G401 (cell line): ENCODE measurements around the gene CHMP1B. TPM values are rescaled to one million over a fixed set of nuclear protein-coding genes. Genes with fewer than 3 reads are reported as not detected.

Source experiments
- DNase-seq: peaks from one replicate; pipeline ENCODE4 v3.0.0-alpha.2; 2015; ENCODE audit warnings: low spot score
- in situ Hi-C: cut with HindIII; loops from 2 replicates; pipeline ENCODE4 v1.10.0; 2016; ENCODE audit warnings: low sequenced_read_pairs, mixed read lengths
- total RNA-seq: library from RNA; depleted of rRNA; stranded (reverse); fragments of >200 nt; shearing (Covaris generic); gene quantifications from 2 replicates; pipeline ENCODE4 v1.2.3, GENCODE V29; 2014

The CHMP1B gene
- total RNA-seq, 1 experiment from 2014 or later = 38.0 TPM

DNA sequence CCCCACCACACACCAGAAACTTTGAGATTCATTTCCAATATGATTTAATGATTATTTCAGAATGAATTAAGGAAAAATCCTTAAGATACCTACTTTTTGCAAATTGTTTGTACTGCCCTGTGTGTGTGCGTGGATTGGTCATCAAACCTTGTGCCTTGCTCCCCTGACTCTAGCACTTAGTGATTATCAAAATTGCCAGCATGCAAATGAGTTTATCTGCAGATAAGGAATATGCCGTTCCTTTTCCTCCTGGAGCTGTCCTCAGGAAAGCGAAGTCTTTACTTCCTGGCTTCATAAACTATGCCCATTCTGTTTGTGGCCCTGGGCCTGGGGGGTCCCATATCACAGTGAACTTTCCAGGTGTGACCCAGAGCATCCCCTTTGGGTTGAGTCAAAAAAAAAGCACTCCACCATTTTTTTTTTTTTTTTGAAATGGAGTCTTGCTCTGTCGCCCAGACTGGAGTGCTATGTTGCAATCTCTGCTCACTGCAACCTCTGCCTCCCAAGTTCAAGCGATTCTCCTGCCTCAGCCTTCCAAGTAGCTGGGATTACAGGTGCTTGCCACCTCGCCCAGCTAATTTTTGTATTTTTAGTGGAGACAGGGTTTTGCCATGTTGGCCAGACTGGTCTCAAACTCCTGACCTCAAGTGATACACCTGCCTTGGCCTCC is 11.4 kb downstream of the CHMP1B start:
- in situ Hi-C loops = no loop called here
- DNase-seq = no peak

DNA sequence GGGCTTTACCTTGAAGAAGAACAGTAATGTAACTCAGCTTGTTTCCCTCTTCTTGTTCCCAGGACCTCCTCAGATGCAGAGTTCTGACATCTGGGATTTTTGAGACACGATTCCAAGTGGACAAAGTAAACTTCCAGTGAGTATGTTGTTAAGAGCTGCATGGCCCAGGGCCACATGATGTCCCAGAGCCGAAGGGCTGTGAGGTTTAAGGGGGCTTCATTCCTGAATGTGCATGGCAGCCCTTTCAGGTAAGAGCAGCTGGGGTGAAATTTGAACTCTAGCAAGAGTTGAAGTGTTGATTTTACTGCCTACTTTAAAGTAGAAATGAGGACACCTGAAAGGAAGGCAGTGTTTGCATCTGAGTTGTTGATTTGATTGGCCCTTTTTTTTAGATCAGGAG is 13.3 kb downstream of the CHMP1B start:
- DNase-seq = no peak
- in situ Hi-C loops = no loop called here

DNA sequence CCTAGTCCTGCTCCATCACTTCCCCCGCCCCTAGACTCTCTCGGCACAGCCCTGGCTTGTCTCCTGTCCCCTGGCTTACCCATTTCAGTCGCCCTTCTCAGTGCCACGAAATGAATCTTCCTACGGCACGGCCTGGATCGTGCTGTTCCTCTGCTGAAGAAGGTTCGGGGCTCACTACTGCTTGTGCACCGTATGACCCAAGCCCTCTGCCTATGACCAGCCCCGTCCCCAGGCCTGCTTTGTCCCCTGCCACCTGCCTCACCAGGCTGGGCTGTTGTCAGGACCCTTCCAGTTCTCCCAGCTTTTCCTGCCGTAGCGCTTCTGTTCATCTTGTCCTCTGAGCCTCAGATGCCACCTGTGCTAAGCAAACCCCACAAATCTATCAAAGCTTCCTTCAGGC is 13.9 kb downstream of the CHMP1B start:
- no peak for DNase-seq
- in situ Hi-C loops = no loop called here

DNA sequence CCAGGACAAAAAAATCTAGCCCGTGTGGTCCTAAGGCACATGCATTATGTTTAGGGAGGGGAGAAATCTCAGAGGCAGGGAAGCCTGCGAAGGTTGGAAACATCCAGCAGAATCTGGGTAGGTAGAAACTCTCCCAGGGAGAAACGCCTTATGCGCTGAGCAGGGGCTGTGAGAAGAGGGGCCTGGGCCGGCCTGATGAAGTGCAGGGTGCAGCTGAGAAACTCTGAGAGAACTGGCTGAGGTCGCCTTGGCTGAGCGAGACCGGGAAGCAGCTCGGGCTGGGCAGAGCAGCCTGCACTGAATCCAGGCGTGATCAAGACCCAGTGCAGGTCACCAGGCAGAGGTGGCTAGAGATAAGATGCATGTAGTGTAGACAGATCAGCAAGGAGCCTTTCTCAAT is 15.1 kb downstream of the CHMP1B start:
- DNase-seq = no peak
- in situ Hi-C loops = no loop called here

DNA sequence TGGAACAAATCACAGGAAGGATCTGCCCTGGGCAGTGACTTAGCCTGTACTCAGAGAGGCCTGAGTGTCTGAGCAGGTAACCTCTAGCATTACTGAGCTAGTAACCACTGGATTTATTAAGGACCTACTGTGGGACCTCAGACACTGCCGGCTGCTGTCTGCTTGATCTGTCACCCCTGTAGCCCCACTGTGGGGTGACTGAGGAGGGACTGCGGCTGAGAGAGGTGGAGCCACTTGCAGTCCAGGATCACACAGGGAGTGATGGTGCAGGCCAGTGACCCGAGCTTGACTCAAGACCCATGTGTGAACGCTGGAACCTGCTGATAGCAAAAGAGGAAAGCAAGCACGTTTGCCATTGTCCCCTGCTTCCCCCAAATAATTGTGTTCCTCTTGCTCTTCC is 15.6 kb downstream of the CHMP1B start:
- DNase-seq = no peak
- in situ Hi-C loops = no loop called here

DNA sequence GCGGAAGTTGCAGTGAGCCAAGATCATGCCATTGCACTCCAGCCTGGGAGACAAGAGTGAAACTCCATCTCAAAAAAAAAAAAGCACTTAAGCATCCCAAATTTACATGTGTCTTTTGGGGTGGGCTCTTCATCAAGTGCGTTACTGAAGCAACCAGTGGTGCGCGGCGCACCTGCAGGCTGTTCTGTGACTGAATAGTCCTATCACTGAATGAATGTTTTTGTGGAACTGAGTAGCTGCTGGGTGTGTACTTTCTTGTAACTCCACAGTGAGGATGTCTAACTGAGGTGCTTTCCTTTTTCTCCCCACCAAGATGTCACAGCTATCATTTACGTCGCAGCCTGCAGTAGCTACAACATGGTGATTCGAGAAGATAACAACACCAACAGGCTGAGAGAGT is 17.0 kb downstream of the CHMP1B start:
- no peak for DNase-seq
- in situ Hi-C loops = no loop called here

DNA sequence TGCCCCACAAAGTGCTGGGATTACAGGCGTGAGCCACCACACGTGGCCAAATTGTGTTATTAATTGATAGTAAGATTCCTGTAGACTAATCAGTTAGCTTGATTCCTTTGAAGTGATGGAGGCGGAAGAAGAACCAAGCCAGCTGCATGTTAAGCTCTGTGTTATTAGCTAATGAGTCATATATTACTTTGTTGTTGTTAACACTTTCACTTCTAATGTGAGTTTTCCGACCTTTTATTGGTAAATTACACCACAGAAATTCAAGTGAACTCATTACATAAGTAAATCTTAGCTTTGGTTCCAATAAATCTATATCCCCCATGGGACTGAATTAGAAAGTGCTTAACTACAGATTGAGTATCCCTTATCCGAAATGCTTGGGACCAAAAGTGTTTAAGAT is 20.3 kb downstream of the CHMP1B start:
- in situ Hi-C loops = no loop called here
- no peak for DNase-seq

DNA sequence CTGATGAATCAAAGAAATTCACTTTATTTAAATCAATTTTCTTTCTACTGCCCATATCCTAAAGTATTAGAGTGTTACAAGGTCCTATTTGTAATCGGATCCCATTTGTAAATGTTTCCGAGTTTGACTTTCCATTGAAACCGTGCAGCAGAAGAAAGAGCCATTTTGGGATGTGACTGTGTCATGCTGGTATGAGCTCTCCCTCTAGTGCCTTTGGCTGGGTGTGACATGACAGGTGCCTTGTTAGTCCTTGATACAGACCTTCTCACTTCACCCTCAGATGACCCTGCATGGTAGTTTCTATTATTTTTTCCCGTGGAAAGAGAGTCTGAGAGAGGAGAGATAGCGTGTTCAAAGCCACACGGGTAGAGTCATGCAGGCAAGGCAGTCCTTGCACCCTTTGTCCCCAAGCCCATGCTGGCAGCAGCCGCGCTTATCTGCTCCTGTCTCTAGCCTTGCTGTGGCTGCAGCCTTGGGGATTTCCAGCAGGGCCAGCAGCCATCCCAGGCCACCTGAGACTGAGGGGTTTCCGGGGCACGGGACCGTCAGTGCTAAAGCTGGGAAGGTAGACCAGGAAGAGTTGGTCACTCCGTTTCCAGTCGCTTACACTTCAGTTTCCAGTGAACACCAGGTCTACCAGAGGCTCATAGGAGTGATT is 21.4 kb downstream of the CHMP1B start:
- in situ Hi-C loops = no loop called here
- DNase-seq = peak; percentile 15

DNA sequence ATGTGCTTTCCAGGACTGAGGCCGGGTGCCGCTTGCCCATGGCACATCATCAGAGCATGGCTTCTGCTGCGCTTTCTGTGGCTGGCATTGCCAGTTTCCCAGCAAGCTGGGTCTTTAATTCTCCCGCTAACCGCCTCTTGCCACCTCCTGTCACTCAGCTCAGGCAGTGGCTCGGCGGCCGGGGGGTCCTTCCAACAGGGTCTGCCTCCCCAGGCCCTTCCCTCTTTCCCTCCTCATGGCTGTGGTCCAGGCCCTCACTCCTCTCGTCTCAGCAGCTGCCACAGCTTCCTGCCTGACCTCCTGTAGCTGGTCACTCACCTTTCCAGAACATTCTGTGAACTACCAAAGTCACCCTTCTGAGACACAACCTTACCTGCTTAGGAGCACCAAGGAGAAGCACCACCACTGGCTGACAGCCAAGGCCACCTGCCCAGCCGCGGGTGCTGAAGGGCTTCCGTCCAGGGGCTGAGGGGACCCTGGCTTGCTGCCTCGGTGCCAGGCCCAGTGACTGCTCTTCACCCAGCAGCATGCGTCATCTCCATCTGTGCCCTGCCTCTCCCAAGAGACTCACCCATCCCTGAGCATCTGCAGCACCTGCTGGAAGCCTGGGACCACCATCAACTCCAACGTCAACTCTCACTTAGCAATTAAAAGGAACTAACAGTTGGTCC is 22.6 kb downstream of the CHMP1B start:
- no peak for DNase-seq
- in situ Hi-C loops = no loop called here

DNA sequence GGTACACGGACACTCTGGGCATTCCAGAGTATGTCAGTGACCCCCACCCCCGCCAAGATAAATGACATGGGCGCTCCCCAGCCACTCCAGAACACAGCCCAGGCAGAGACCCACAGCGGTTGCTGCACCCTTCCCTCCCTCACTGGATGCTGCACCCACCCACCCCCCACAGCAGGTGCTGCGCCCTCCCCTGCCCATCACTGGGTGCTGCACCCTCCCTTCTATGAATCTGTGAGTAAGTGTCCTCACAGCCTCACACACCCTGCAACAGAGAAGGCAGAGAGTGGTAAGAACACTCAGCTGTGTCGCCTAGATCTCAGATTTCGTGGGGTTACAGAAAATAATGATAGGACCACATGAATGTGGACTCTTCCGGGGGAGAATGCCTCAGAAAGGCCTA is 23.5 kb downstream of the CHMP1B start:
- DNase-seq = no peak
- in situ Hi-C loops = no loop called here

DNA sequence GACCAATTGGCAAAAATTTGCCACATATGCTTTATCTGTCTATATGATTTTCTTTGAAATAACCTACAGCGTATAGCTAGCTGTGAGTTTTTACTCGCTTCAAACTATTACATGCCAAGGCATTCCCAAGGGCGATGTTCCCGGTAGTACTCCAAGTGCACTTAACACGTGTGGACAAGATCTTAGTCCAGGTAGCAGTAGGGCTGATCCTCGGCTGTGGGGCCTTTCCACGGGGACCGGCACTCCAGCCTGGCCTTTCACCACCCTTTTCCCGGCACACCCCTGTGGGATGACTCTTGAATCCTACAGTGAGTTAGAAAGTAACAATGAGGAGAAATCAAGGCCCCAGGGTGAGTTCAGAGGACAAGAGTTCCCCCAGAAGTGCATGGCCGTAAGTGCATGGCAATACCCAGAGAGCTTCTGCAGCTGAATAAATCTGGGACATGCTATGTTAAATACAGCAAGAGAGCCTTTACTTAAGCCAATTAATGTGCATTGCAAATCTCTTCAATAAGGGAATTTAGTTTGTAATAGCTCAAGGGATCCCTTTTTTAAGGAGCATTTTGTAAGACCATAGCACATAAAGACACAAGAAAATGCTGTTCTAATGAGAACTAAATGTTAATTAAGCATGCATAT is 26.4 kb downstream of the CHMP1B start:
- in situ Hi-C loops = no loop called here
- no peak for DNase-seq

DNA sequence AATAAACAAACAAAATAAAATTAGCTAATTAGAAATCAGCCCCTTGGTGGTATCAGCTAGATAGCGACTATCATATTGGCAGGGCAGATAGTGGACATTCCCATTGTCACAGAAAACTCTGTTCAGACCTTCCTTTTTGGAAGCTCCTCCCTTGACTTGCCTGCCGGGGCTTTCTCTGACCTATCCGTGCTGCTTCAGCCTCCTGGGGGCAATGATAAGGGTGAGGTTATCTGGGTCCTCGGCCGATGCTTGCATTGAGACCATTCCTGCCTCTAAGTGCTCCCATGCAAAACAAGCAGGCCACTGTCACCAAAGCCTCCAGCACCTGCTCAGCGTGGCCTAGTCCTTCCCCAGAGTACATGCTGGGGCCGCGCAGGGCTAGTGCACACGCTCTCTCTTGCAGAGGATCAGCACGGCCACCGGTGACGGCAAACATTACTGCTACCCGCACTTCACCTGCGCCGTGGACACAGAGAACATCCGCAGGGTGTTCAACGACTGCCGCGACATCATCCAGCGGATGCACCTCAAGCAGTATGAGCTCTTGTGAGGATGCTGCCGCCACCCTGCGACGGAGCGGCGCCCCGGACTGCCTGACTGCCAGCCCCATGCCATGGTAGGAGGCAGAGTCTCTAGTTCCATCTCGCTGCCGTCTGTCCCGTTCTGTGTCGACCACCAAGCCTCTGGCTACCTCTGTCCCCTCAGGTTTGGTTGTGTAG is 29.5 kb downstream of the CHMP1B start:
- in situ Hi-C loops = no loop called here

DNA sequence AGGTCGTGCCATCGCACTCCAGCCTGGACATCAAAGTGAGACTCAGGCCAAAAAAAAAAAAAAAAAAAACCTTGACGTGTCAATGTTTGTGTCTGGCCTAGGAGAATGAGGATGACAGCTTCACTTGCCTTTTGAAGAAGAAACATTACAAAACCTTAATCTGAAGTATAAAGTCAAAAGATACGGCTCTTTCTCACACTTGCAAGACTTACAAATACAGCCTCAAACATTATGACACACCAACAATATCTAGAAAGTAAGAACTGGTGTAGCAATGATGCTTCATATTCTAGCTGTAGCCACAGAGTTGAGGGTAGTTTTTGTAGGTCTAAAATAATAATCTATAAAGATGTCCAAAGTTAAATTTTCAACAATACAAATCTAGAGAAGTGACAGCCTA is 31.4 kb downstream of the CHMP1B start:
- DNase-seq = no peak
- in situ Hi-C loops = no loop called here

More for the DNA sequence above, 29.5 kb downstream of the CHMP1B start:
- DNase-seq = no peak

DNA sequence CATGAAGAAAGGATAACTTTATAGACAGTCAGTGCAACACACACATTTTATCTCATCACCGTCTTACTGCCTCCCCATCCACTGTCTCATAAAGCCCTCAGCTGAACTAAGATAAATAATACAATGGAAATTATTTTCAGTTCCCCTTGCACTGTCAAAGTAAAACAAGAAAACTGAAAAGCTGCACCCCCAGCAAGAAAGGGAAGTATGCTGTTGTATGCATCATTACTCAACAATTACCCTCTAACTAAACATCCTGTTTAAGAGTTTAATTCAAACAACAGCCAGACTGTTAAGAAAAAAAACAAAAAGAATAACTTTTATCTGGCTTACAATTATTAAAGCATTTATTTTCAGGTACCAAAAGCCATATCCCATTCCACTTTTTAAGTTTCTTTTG is 31.9 kb downstream of the CHMP1B start:
- DNase-seq = no peak
- in situ Hi-C loops = no loop called here

DNA sequence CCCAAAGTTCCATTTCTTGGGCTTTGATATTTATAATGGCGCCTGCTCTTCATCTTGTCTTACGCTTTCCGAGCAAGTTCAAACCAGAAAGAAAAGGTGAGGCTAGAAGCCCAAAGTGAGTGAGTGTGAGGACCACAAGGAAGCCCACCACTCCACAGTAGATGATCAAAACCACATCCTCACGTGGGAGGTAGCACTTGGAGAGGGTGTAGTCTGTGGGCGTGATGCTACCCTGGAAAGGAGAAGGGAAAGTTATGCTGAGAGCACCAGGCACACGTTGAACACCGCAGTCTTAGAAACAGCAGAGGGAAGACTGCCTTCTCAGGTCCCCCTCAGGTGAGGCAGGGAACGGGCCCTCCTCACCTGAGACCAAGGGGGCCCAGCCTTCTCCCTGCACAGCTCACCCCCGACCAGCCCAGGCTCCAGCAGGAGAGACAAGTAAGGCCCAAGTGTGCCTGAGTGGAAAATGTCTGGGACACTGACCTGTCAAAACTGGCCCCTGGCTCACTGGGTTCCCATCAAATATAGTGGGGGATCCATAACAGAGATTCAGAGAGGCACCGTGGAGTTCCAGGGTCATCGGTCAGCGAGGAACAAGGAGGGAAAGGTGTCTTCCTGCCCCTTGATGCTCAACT is 33.3 kb downstream of the CHMP1B start:
- DNase-seq = no peak
- in situ Hi-C loops = no loop called here

DNA sequence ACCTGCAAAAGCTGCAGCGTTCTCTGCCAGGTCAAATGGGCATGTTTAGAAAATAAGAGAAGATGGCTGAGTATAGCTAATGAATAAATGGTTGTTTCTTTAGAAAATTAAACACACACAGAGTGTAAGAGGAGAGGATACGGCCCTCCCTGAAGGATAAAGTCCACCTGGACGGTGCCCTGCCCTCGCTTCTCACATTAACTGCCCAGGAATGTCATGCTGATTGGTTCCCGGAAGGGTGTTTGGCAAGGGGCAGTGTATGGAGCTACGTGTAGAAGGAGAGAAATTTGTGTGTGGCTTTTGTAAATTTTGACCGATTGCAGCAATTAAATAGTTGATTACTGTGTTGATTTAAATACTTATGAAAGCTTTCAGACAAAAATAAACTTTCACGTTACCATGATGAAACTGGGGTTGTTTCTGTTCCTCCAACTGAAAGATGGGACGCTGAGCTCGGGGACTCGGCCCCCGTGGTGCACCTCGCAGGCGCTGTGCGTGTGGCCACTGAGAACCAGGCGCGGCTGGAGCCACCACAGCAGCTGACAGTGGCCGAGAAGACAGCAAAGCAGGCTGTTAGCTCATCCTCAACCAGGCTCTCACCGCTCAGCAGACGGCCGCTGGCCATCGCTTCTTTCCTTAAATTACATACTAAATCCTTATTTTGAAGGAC is 34.2 kb downstream of the CHMP1B start:
- no peak for DNase-seq

DNA sequence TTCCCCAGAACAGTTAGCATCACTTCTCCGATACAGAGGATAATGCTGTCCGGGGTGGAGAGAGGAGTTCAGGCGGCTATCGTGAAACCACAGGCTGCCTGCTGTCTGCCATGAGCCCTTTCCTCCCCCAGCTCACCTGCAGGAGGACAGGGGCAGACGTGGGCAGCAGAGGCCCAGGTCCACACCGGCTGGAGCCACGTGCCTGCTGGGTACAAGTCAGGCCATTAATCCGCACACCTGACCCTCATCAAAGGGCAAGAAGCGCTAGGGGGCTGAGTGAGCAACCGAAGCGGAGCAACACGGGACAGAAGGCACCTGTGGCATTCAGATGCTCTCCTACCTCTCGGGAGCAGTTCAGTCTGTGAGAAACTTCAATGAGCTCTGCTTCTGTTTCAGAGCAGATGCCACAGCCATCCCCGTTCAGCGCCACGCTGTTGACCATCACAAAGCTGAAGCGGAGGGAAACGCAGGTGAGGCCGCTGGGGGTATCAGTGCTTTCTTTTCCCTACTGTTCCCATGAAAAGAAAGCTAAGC is 35.4 kb downstream of the CHMP1B start:
- no peak for DNase-seq
- in situ Hi-C loops = no loop called here

More for the DNA sequence above, 34.2 kb downstream of the CHMP1B start:
- in situ Hi-C loops = no loop called here

DNA sequence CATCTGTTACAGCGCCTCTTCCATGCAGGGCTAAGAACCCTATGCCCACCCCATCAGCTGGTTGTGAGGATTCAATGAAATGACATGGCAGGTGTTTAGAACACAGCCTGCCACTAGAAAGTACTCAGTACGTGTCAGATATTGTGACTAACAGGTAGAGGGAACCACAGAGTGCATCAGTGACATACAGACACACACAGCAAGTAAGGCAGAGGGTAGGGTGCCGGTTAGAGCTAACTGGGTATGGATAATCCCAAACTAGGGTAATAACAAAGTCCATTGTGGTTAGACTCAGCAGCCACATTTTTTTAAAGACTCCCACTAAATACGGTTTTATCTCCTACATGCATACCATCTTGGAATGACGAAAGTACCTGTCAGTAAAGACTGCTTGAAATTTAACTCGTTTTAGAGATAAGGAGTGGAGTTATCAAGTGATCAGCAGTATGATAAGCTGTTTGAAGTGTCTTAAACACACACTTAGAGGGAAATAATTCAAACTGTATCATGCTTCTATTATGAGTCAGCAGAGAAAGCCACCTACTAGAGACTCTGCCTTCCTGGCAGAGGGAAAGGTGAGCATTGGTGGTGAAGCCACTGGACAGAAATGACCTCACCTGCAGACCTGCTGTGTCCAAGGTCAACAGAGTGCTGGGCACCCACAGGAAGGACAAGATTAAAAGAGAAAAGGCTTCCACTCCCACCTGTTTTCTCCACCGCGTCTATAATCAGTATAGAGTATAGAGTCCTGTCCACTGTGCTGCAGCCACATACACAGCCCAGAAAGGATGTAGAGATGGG is 36.3 kb downstream of the CHMP1B start:
- in situ Hi-C loops = no loop called here
- no peak for DNase-seq
